ENCODE measurements around the gene DCTPP1. TPM values are rescaled to one million over a fixed set of nuclear protein-coding genes. Genes with fewer than 3 reads are reported as not detected.
"Not testable (repeated sequence)": the region's sequence is repeated elsewhere in the genome, so short reads cannot be mapped to it uniquely, and the experiment has no call there.

Gene DCTPP1
- total RNA-seq (2014; rRNA removed; shearing (Covaris generic)) = 11.9 and 21.7 TPM in 2 replicates
- polyA plus RNA-seq (2015; cell fraction: cytosol; rRNA removed) = 46.2 and 59.9 TPM in 2 replicates
- polyA plus RNA-seq (2015; cell fraction: nucleus; rRNA removed) = 8.0 and 12.8 TPM in 2 replicates

DNA sequence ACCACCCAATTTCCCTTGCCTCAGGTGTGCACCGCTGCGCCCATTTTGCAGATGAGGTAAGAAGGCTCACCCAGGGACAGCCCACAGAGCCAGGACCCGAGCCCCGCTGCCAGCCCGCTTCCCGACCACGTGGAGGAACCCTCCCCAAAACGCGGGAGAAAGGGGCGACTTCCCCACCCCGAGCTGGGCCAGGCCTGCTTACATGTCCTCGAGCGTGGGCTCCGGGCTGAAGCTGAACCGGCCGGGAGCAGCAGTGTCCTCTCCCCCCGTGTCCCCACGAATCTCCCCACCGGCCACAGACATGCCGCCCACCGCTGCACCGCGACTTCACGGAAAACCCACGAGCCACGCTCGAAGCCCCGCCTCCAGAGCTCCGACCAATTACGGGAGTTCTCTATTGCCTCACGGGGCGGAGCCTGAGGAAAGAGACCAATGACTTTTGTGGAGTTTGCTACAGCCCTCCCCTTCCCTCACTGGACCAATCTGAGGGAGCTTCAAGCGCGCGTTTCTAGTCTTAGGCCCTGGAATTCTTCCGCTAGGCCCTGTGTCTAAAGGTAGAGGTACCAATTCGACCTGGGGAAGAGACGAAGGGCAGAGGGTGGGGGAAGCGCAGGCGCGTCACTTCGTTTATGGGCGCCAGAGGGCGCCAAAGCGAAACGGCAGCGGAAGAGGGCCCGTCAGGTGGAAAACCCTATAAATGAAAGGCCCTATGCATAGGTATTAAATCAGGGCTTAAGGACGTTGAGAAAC, at the start of gene DCTPP1:
Gene DCTPP1, minus strand, starts transcription at position 353 of the 750 bp plus-strand sequence. Its CDS starts 50 bp downstream, at position 303.
- in situ Hi-C loops (cut with HindIII; ENCODE audit: low pct_unique_long_range_greater_than_20kb, low sequenced_read_pairs) = no loop called here
- DNase-seq (ENCODE audit: low read depth, low spot score) = peak; percentile 99

DNA sequence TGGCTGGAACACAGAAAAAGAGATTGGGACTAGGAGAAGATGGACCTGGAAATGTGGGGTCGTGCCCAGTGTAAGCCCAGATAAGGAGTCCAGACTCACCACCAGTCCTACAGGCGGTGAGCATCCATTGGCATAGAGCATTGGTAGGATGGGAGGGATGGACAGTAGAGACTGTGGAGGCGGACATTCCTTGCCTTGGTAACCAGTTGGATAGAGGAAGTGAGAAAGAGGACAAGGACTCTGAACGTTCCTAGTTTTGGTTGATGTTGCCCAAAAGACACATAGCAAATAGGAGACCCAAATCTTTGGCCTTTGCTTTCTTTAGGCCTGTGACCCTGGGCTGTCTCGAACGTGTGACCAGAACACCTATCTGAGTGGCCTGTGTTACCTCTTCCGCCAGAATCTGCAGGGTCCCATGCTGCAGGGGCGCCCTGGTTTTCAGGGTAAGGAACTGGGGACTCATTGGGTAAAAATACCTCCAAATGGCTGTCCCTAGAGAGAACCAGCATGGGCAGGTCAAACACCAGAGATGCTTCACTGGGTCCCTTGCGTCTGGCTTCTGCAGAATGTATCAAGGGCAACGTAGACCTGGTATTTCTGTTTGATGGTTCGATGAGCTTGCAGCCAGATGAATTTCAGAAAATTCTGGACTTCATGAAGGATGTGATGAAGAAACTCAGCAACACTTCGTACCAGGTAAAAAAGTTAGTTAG, 49.1 kb upstream of the DCTPP1 start:
- no peak for DNase-seq (ENCODE audit: low read depth, low spot score)
- in situ Hi-C loops (cut with HindIII; ENCODE audit: low pct_unique_long_range_greater_than_20kb, low sequenced_read_pairs) = no loop called here

GRCh38 chr16:30477773-30478172, 47.9 kb upstream of the DCTPP1 start:
- in situ Hi-C loops (cut with HindIII; ENCODE audit: low pct_unique_long_range_greater_than_20kb, low sequenced_read_pairs); DNase-seq (ENCODE audit: low read depth, low spot score): not testable (repeated sequence)

- in situ Hi-C loops (cut with HindIII; ENCODE audit: low pct_unique_long_range_greater_than_20kb, low sequenced_read_pairs) = no loop called here
- DNase-seq (ENCODE audit: low read depth, low spot score) = no peak
These were observed 47.2 kb upstream of the DCTPP1 start for GRCh38 chr16:30476991-30477390.

- in situ Hi-C loops (cut with HindIII; ENCODE audit: low pct_unique_long_range_greater_than_20kb, low sequenced_read_pairs) = no loop called here
- DNase-seq (ENCODE audit: low read depth, low spot score) = no peak
These were observed 44.9 kb upstream of the DCTPP1 start for GRCh38 chr16:30474684-30475083.

DNA sequence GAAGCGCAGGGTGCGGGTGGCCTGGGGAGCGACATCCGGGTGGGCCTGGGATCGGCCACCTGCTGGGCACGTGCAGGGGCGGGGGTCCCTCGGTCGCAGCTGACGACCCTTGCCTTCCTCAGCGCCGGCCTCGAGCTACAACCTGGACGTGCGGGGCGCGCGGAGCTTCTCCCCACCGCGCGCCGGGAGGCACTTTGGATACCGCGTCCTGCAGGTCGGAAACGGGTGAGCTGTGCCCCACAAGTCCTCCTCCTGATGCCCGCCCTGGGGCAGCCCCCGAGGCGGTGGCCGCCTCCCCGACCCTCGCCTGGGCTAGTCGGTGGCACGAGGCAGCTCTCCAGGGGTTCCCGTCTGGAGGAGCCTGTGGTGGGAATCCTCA, 44.2 kb upstream of the DCTPP1 start:
- no peak for DNase-seq (ENCODE audit: low read depth, low spot score)
- in situ Hi-C loops (cut with HindIII; ENCODE audit: low pct_unique_long_range_greater_than_20kb, low sequenced_read_pairs) = no loop called here

GRCh38 chr16:30473231-30474073, 43.6 kb upstream of the DCTPP1 start:
- no peak for DNase-seq (ENCODE audit: low read depth, low spot score)
- in situ Hi-C loops (cut with HindIII; ENCODE audit: low pct_unique_long_range_greater_than_20kb, low sequenced_read_pairs) = no loop called here

DNA sequence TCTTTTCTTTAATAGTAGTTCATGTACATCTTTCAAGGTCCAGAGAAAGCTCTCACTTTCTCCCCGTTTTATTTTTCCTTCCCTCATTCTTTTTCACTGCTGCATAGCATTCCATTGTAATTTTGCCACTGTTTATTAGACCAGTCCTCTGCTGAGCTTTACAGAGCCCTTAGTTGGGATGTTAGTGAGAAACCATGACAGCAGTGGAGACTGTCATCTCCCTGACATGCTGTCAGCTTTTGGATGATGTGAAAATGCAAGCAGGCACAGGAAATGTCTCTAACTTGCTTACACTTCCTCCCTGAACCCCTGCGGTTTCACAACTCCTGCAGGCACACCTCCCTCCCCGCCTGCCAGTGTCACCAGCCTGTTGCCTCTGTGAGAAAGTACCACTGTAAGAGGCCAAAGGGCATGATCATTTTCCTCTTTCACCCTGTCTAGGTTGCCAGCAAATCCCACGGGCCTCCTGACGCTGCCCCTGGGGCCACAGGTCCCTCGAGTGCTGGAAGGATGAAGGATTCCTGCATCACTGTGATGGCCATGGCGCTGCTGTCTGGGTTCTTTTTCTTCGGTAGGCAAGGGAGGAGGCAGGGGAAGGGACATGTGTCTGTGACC, 42.6 kb upstream of the DCTPP1 start, which contains the start of gene ITGAL:
Gene ITGAL, plus strand, starts transcription at position 415 of the 615 bp plus-strand sequence. Its CDS starts 96 bp downstream, at position 511.
- in situ Hi-C loops (cut with HindIII; ENCODE audit: low pct_unique_long_range_greater_than_20kb, low sequenced_read_pairs) = no loop called here
- DNase-seq (ENCODE audit: low read depth, low spot score) = no peak

- in situ Hi-C loops (cut with HindIII; ENCODE audit: low pct_unique_long_range_greater_than_20kb, low sequenced_read_pairs) = no loop called here
- DNase-seq (ENCODE audit: low read depth, low spot score) = no peak
These were observed 40.8 kb upstream of the DCTPP1 start for GRCh38 chr16:30470632-30470995.

- in situ Hi-C loops (cut with HindIII; ENCODE audit: low pct_unique_long_range_greater_than_20kb, low sequenced_read_pairs) = no loop called here
- no peak for DNase-seq (ENCODE audit: low read depth, low spot score)
These were observed 40.3 kb upstream of the DCTPP1 start for GRCh38 chr16:30470170-30470512.

DNA sequence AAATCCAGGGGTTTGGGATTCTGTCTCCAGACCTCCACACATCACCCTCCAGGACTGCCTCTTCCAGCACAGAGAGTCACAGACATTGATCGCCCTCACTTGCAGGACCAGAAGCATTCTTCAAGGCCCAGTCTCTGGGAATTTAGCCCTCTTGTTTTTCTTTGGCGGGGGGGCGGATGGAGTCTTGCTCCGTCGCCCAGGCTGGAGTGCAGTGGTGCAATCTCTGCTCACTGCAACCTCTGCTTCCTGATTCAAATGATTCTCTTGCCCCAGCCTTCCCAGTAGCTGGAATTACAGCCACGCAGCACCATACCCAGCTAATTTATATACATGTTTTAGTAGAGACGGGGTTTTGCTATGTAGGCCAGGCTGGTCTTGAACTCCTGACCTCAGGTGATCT, 34.2 kb upstream of the DCTPP1 start:
- no peak for DNase-seq (ENCODE audit: low read depth, low spot score)
- in situ Hi-C loops (cut with HindIII; ENCODE audit: low pct_unique_long_range_greater_than_20kb, low sequenced_read_pairs) = no loop called here

DNA sequence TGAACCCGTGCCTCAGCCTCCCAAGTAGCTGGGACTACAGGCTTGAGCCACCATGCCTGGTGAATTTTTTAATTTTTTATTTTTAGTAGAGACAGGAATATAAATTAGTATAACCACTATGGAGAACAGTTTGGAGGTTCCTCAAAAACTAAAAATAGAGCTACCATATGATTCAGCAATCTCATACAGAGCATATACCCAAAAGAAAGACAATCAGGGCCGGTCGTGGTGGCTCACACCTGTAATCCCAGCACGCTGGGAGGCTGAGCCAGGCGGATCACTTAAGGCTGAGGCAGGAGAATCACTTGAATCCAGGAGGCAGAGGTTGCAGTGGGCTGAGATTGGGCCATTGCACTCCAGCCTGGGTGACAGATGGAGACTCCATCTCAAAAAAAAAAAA, 31.6 kb upstream of the DCTPP1 start:
- in situ Hi-C loops (cut with HindIII; ENCODE audit: low pct_unique_long_range_greater_than_20kb, low sequenced_read_pairs) = not testable (repeated sequence)

GRCh38 chr16:30459456-30459855, 29.6 kb upstream of the DCTPP1 start:
- in situ Hi-C loops (cut with HindIII; ENCODE audit: low pct_unique_long_range_greater_than_20kb, low sequenced_read_pairs) = no loop called here
- DNase-seq (ENCODE audit: low read depth, low spot score) = no peak

More for the DNA sequence above, 31.6 kb upstream of the DCTPP1 start:
- DNase-seq (ENCODE audit: low read depth, low spot score) = not testable (repeated sequence)

DNA sequence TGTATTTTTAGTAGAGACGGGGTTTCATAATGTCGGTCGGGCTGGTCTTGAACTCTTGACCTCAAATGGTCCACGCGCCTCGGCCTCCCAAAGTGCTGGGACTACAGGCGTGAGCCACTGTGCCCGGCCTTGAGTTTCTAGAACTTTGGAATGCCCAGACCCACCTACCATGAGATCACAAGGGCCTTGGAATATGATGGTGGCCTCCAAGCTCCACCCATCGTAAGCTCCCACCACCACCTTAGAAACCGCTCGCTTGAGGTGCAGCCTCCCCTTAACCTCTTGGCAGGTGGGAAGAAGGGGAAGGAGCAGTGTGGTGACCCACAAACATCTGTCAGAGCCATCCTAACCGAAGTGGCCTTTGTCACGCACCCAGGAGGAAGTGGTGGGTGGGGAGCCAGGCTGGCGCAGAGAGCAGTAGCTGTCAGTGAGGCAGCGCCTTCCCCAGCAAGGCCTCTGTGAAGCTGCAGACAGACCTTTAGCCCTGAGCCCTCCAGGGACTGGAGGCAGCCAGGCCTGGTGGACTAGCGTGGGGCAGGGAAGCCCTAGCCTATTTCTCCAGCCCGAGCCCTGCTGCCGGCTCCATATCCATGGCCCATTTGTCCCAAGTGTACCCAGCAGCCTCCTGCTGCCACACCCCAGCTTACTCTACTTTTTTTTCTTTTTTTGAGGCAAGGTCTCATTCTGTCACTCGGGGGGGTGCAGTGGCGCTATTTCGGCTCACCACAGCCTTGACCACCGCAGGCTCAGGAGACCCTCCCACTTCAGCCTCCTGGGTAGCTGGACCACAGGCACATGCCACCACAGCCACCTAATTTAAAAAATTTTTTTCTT, 28.9 kb upstream of the DCTPP1 start:
- no peak for DNase-seq (ENCODE audit: low read depth, low spot score)
- in situ Hi-C loops (cut with HindIII; ENCODE audit: low pct_unique_long_range_greater_than_20kb, low sequenced_read_pairs) = no loop called here

DNA sequence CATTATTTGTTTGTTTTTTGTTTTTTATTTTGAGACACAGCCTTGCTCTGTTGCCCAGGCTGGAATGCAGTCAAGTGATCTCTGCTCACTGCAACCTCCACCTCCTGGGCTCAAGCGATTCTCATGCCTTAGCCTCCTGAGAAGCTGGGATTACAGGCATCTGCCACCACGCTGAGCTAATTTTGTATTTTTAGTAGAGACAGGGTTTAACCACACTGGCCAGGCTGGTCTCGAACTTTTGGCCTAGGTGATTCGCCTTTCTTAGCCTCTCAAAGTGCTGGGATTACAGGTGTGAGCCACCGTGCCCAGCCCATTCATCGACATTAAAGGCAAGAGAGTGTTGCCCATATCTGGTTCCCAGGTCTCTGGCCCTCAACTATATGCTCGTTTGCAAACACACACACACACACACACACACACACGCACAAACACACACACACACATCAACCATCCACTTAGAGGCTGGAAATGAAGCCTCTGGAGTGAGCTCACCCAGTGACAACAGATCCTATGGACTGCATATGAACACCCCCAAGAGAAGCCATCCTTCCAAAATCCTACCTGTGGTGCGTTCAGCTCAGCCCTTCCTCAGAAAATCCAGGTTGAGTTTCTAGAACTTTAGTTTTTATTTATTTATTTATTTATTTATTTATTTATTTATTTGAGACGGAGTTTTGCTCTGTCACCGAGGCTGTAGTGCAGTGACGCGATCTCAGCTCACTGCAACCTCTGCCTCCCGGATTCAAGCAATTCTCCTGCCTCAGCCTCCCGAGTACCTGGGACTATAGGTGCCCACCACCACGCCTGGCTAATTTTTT, 28.1 kb upstream of the DCTPP1 start:
- in situ Hi-C loops (cut with HindIII; ENCODE audit: low pct_unique_long_range_greater_than_20kb, low sequenced_read_pairs) = no loop called here
- DNase-seq (ENCODE audit: low read depth, low spot score) = no peak

GRCh38 chr16:30457256-30457655, 27.4 kb upstream of the DCTPP1 start:
- DNase-seq (ENCODE audit: low read depth, low spot score) = no peak
- in situ Hi-C loops (cut with HindIII; ENCODE audit: low pct_unique_long_range_greater_than_20kb, low sequenced_read_pairs) = no loop called here
